WTC11 (cell line): ENCODE results near the gene APPBP2. TPM values are rescaled to one million over a fixed set of nuclear protein-coding genes. Genes with fewer than 3 reads are reported as not detected.

Experiments used
- ATAC-seq: fragments of 200-7000 bp; cut with Tn5 transposase; 2 replicates; pipeline ENCODE4 v1.10.0; 2021; ENCODE audit warnings: mild to moderate bottlenecking, moderate library complexity
- CTCF ChIA-PET: fragments of 300-600 bp; sonication (Branson Sonifier 250); formaldehyde crosslinking; loops from one replicate; lab custom pipeline; 2021; ENCODE audit warnings: antibody characterized with exemption; lab: Charles Lee
- POLR2A ChIA-PET: fragments of 350-600 bp; sonication (Branson Sonifier 250); formaldehyde crosslinking; loops from one replicate; lab custom pipeline; 2021; ENCODE audit warnings: antibody characterized with exemption; lab: Charles Lee
- DNase-seq: peaks from one replicate; pipeline ENCODE4 v3.0.0; 2021; ENCODE audit warnings: low spot score
- H3K27ac Mint-ChIP-seq: 2 replicates; pipeline ENCODE4 v1.8.0; 2021; ENCODE audit warnings: mixed read lengths
- H3K27me3 Mint-ChIP-seq: 2 replicates; pipeline ENCODE4 v1.8.0; 2021; ENCODE audit warnings: low read depth, mild to moderate bottlenecking, moderate library complexity, mixed read lengths
- H3K36me3 Mint-ChIP-seq: 2 replicates; pipeline ENCODE4 v1.8.0; 2021; ENCODE audit warnings: mixed read lengths
- H3K4me1 Mint-ChIP-seq: 2 replicates; pipeline ENCODE4 v1.8.0; 2022; ENCODE audit warnings: mixed read lengths
- H3K4me3 Mint-ChIP-seq: 2 replicates; pipeline ENCODE4 v1.8.0; 2021; ENCODE audit warnings: mild to moderate bottlenecking, moderate library complexity, mixed read lengths
- H3K9me3 Mint-ChIP-seq: 2 replicates; pipeline ENCODE4 v1.8.0; 2021; ENCODE audit warnings: mixed read lengths
- CREB1 ChIP-seq: sonication (generic); formaldehyde crosslinking; IDR thresholded peaks from 2 replicates; pipeline ENCODE4 v1.8.0; 2023; ENCODE audit warnings: mild to moderate bottlenecking, missing genetic modification reagents
- FOXP1 ChIP-seq: sonication (generic); formaldehyde crosslinking; IDR thresholded peaks from 2 replicates; pipeline ENCODE4 v1.8.0; 2022; ENCODE audit warnings: missing genetic modification reagents, mild to moderate bottlenecking, moderate library complexity, borderline replicate concordance
- KAT7 ChIP-seq: sonication (generic); formaldehyde crosslinking; IDR thresholded peaks from 2 replicates; pipeline ENCODE4 v1.8.1; 2023; ENCODE audit warnings: missing genetic modification reagents, mild to moderate bottlenecking, borderline replicate concordance
- NFATC4 ChIP-seq: fragments of 250-450 bp; sonication (Bioruptor Pico); IDR thresholded peaks from 2 replicates; pipeline ENCODE4 v1.9.0; 2021; ENCODE audit warnings: mild to moderate bottlenecking
- NR1H2 ChIP-seq: sonication (generic); formaldehyde crosslinking; IDR thresholded peaks from 2 replicates; pipeline ENCODE4 v1.9.0; 2021; ENCODE audit warnings: mild to moderate bottlenecking, moderate library complexity, missing genetic modification reagents
- NR2C2 ChIP-seq: sonication (generic); formaldehyde crosslinking; IDR thresholded peaks from 2 replicates; pipeline ENCODE4 v1.8.0; 2022; ENCODE audit warnings: mild to moderate bottlenecking, missing genetic modification reagents
- OVOL2 ChIP-seq: fragments of 250-450 bp; sonication (Bioruptor Pico); IDR thresholded peaks from 2 replicates; pipeline ENCODE4 v1.9.0; 2021; ENCODE audit warnings: mild to moderate bottlenecking, borderline replicate concordance
- SMAD4 ChIP-seq: sonication (generic); formaldehyde crosslinking; IDR thresholded peaks from 2 replicates; pipeline ENCODE4 v1.8.0; 2022; ENCODE audit warnings: mild to moderate bottlenecking, missing genetic modification reagents
- TEAD1 ChIP-seq: sonication (generic); formaldehyde crosslinking; IDR thresholded peaks from 2 replicates; pipeline ENCODE4 v1.8.0; 2022; ENCODE audit warnings: mild to moderate bottlenecking, missing genetic modification reagents
- ZNF219 ChIP-seq: sonication (generic); formaldehyde crosslinking; IDR thresholded peaks from 2 replicates; pipeline ENCODE4 v1.8.0; 2023; ENCODE audit warnings: missing genetic modification reagents, mild to moderate bottlenecking, borderline replicate concordance
- ZNF263 ChIP-seq: sonication (generic); formaldehyde crosslinking; IDR thresholded peaks from 2 replicates; pipeline ENCODE4 v1.8.1; 2022; ENCODE audit warnings: low read depth, mild to moderate bottlenecking, moderate library complexity, missing genetic modification reagents
- ZNF317 ChIP-seq: sonication (generic); formaldehyde crosslinking; IDR thresholded peaks from 2 replicates; pipeline ENCODE4 v1.8.1; 2023; ENCODE audit warnings: low read depth, mild to moderate bottlenecking, moderate library complexity, missing genetic modification reagents, borderline replicate concordance
- ZNF416 ChIP-seq: fragments of 250-450 bp; sonication (Bioruptor Pico); IDR thresholded peaks from 2 replicates; pipeline ENCODE4 v1.9.0; 2021; ENCODE audit warnings: mild to moderate bottlenecking, inconsistent platforms
- total RNA-seq: library from RNA; stranded (reverse); gene quantifications from 3 replicates; pipeline ENCODE4 v1.2.3, GENCODE V29; 2021
- TF ChIP-seq, protein P1 (sequence below): sonication (generic); formaldehyde crosslinking; IDR thresholded peaks from 2 replicates; pipeline ENCODE4 v1.8.1; 2023; ENCODE audit warnings: mild to moderate bottlenecking, missing genetic modification reagents, borderline replicate concordance
- TF ChIP-seq, protein P2 (sequence below): sonication (generic); formaldehyde crosslinking; IDR thresholded peaks from 2 replicates; pipeline ENCODE4 v1.8.1; 2023; ENCODE audit warnings: mild to moderate bottlenecking, moderate library complexity, missing genetic modification reagents
- TF ChIP-seq, protein P3 (sequence below): sonication (generic); formaldehyde crosslinking; IDR thresholded peaks from 2 replicates; pipeline ENCODE4 v1.8.1; 2023; ENCODE audit warnings: mild to moderate bottlenecking, missing genetic modification reagents, moderate library complexity
- TF ChIP-seq, protein P4 (sequence below): sonication (generic); formaldehyde crosslinking; IDR thresholded peaks from 2 replicates; pipeline ENCODE4 v1.8.1; 2023; ENCODE audit warnings: mild to moderate bottlenecking, missing genetic modification reagents
- TF ChIP-seq, protein P5 (sequence below): sonication (generic); formaldehyde crosslinking; IDR thresholded peaks from 2 replicates; pipeline ENCODE4 v1.8.0; 2022; ENCODE audit warnings: mild to moderate bottlenecking, missing genetic modification reagents
- TF ChIP-seq, protein P6 (sequence below): fragments of 250-450 bp; sonication (Bioruptor Pico); IDR thresholded peaks from 2 replicates; pipeline ENCODE4 v1.9.0; 2021; ENCODE audit warnings: mild to moderate bottlenecking
- TF ChIP-seq, protein P7 (sequence below): sonication (generic); formaldehyde crosslinking; IDR thresholded peaks from 2 replicates; pipeline ENCODE4 v1.8.0; 2022; ENCODE audit warnings: mild to moderate bottlenecking, missing genetic modification reagents

The APPBP2 gene
- total RNA-seq, 1 experiment from 2014 or later = 15.3 TPM

DNA sequence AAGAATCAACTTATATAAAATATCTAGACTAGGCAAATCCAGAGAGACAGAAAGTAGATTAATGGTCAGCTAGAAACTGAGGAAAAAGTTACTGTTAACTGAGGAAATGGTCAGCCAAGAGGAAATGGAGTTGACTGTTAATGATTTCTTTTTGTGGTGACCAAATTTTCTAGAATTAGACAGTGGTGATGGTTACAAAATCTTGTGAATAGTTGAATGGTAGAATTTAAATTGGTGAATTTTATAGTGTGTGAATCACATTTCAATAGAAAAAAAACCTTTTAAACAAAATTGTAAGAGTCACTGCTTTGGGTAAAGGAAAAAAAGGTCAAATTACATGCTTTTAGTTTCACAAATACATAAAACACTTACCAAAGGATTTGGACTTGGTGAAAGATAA is 30.0 kb downstream of the APPBP2 start:
- no peaks in the 10 kb centered on the region for H3K4me1 Mint-ChIP-seq
- no peak for ATAC-seq
- DNase-seq = no peak
- H3K9me3 Mint-ChIP-seq = peaks cover 40% of the 10 kb centered on the region
- no peak overlapping the region for H3K27ac Mint-ChIP-seq
- H3K4me3 Mint-ChIP-seq = no peak overlapping the region
- ChIA-PET POLR2A (no interaction called here), CTCF (no interaction called here)
- H3K36me3 Mint-ChIP-seq = peaks cover 74% of the 10 kb centered on the region
- 0 out of 2 replicates have a peak, but pooled peaks cover under 1% of the 10 kb centered on the region for H3K27me3 Mint-ChIP-seq
- TF ChIP-seq, protein P1, sequence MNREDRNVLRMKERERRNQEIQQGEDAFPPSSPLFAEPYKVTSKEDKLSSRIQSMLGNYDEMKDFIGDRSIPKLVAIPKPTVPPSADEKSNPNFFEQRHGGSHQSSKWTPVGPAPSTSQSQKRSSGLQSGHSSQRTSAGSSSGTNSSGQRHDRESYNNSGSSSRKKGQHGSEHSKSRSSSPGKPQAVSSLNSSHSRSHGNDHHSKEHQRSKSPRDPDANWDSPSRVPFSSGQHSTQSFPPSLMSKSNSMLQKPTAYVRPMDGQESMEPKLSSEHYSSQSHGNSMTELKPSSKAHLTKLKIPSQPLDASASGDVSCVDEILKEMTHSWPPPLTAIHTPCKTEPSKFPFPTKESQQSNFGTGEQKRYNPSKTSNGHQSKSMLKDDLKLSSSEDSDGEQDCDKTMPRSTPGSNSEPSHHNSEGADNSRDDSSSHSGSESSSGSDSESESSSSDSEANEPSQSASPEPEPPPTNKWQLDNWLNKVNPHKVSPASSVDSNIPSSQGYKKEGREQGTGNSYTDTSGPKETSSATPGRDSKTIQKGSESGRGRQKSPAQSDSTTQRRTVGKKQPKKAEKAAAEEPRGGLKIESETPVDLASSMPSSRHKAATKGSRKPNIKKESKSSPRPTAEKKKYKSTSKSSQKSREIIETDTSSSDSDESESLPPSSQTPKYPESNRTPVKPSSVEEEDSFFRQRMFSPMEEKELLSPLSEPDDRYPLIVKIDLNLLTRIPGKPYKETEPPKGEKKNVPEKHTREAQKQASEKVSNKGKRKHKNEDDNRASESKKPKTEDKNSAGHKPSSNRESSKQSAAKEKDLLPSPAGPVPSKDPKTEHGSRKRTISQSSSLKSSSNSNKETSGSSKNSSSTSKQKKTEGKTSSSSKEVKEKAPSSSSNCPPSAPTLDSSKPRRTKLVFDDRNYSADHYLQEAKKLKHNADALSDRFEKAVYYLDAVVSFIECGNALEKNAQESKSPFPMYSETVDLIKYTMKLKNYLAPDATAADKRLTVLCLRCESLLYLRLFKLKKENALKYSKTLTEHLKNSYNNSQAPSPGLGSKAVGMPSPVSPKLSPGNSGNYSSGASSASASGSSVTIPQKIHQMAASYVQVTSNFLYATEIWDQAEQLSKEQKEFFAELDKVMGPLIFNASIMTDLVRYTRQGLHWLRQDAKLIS = no peak
- TF ChIP-seq NR1H2 (CRISPR knock-in tag) (no peak), CREB1 (CRISPR knock-in tag) (no peak), ZNF416 (CRISPR knock-in tag) (no peak), NFATC4 (CRISPR knock-in tag) (no peak), ZNF219 (CRISPR knock-in tag) (no peak), SMAD4 (CRISPR knock-in tag) (no peak), TEAD1 (no peak), ZNF317 (CRISPR knock-in tag) (no peak), NR2C2 (CRISPR knock-in tag) (no peak), OVOL2 (CRISPR knock-in tag) (no peak), FOXP1 (CRISPR knock-in tag) (no peak), KAT7 (no peak)
- TF ChIP-seq, protein P2, sequence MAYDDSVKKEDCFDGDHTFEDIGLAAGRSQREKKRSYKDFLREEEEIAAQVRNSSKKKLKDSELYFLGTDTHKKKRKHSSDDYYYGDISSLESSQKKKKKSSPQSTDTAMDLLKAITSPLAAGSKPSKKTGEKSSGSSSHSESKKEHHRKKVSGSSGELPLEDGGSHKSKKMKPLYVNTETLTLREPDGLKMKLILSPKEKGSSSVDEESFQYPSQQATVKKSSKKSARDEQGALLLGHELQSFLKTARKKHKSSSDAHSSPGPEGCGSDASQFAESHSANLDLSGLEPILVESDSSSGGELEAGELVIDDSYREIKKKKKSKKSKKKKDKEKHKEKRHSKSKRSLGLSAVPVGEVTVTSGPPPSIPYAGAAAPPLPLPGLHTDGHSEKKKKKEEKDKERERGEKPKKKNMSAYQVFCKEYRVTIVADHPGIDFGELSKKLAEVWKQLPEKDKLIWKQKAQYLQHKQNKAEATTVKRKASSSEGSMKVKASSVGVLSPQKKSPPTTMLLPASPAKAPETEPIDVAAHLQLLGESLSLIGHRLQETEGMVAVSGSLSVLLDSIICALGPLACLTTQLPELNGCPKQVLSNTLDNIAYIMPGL (CRISPR knock-in tag) = no peak
- TF ChIP-seq, protein P3, sequence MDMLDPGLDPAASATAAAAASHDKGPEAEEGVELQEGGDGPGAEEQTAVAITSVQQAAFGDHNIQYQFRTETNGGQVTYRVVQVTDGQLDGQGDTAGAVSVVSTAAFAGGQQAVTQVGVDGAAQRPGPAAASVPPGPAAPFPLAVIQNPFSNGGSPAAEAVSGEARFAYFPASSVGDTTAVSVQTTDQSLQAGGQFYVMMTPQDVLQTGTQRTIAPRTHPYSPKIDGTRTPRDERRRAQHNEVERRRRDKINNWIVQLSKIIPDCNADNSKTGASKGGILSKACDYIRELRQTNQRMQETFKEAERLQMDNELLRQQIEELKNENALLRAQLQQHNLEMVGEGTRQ (CRISPR knock-in tag) = no peak
- TF ChIP-seq, protein P4, sequence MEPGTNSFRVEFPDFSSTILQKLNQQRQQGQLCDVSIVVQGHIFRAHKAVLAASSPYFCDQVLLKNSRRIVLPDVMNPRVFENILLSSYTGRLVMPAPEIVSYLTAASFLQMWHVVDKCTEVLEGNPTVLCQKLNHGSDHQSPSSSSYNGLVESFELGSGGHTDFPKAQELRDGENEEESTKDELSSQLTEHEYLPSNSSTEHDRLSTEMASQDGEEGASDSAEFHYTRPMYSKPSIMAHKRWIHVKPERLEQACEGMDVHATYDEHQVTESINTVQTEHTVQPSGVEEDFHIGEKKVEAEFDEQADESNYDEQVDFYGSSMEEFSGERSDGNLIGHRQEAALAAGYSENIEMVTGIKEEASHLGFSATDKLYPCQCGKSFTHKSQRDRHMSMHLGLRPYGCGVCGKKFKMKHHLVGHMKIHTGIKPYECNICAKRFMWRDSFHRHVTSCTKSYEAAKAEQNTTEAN (CRISPR knock-in tag) = no peak
- TF ChIP-seq, all 79 proteins: peak for 0

DNA sequence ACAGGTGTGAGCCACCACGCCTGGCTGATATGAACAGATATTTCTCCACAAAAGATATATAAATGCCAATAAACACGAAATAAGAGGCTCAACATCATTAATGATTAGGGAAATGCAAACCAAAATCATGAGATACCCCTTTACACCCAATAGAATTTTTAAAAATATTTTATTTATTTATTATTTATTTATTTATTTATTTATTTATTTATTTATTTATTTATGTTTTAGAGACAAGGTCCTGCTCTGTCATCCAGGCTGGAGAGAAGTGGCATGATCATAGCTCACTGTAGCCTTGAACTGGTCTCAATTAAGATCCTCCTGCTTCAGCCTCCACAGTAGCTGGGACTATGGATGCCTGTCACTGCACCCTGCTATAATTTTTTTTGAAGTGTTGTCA is 30.8 kb downstream of the APPBP2 start:
- H3K4me1 Mint-ChIP-seq = no peaks in the 10 kb centered on the region
- H3K4me3 Mint-ChIP-seq = no peak overlapping the region
- no peak overlapping the region for H3K27ac Mint-ChIP-seq
- H3K36me3 Mint-ChIP-seq = peaks cover 82% of the 10 kb centered on the region
- no peak for ATAC-seq
- no peak for DNase-seq
- ChIA-PET CTCF (no interaction called here), POLR2A (no interaction called here)
- peaks cover 48% of the 10 kb centered on the region for H3K9me3 Mint-ChIP-seq
- 0 out of 2 replicates have a peak, but pooled peaks cover 5% of the 10 kb centered on the region for H3K27me3 Mint-ChIP-seq
- TF ChIP-seq, protein P5, sequence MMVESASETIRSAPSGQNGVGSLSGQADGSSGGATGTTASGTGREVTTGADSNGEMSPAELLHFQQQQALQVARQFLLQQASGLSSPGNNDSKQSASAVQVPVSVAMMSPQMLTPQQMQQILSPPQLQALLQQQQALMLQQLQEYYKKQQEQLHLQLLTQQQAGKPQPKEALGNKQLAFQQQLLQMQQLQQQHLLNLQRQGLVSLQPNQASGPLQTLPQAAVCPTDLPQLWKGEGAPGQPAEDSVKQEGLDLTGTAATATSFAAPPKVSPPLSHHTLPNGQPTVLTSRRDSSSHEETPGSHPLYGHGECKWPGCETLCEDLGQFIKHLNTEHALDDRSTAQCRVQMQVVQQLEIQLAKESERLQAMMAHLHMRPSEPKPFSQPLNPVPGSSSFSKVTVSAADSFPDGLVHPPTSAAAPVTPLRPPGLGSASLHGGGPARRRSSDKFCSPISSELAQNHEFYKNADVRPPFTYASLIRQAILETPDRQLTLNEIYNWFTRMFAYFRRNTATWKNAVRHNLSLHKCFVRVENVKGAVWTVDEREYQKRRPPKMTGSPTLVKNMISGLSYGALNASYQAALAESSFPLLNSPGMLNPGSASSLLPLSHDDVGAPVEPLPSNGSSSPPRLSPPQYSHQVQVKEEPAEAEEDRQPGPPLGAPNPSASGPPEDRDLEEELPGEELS (CRISPR knock-in tag) = no peak
- TF ChIP-seq, protein P6, sequence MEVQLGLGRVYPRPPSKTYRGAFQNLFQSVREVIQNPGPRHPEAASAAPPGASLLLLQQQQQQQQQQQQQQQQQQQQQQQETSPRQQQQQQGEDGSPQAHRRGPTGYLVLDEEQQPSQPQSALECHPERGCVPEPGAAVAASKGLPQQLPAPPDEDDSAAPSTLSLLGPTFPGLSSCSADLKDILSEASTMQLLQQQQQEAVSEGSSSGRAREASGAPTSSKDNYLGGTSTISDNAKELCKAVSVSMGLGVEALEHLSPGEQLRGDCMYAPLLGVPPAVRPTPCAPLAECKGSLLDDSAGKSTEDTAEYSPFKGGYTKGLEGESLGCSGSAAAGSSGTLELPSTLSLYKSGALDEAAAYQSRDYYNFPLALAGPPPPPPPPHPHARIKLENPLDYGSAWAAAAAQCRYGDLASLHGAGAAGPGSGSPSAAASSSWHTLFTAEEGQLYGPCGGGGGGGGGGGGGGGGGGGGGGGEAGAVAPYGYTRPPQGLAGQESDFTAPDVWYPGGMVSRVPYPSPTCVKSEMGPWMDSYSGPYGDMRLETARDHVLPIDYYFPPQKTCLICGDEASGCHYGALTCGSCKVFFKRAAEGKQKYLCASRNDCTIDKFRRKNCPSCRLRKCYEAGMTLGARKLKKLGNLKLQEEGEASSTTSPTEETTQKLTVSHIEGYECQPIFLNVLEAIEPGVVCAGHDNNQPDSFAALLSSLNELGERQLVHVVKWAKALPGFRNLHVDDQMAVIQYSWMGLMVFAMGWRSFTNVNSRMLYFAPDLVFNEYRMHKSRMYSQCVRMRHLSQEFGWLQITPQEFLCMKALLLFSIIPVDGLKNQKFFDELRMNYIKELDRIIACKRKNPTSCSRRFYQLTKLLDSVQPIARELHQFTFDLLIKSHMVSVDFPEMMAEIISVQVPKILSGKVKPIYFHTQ (CRISPR knock-in tag) = no peak
- TF ChIP-seq, protein P2 (CRISPR knock-in tag) = no peak
- TF ChIP-seq, protein P7, sequence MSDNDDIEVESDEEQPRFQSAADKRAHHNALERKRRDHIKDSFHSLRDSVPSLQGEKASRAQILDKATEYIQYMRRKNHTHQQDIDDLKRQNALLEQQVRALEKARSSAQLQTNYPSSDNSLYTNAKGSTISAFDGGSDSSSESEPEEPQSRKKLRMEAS (CRISPR knock-in tag) = no peak
- no peak for TF ChIP-seq ZNF263 (CRISPR knock-in tag)
